ENCODE measurements around the gene NEK1.

The NEK1 gene

DNA sequence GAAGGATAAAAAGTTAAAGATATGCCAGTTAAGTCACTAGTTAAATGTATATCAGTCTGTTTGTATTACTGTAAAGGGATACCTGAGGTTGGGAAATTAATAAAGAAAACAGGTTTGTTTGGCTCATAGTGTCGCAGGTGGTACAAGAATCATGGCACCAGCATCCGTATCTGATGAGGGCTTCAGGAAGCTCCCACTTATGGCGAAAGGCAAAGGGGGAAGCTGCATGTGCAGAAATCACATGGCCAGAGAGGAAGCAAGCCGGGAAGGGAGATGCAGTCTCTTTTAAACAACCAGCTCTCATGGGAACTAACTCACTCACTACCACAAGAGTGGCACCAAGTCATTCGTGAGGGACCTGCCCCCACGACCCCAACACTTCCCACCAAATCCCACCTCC lies 249.8 kb downstream of the NEK1 start:
- no peaks in the 10 kb centered on the region for H3K36me3 Mint-ChIP-seq (ENCODE audit: low read depth)
- H3K4me3 Mint-ChIP-seq = no peak overlapping the region
- no peaks in the 10 kb centered on the region for H3K27me3 Mint-ChIP-seq
- peaks cover 15% of the 10 kb centered on the region for H3K9me3 Mint-ChIP-seq
- intact Hi-C loops (cut with micrococcal nuclease) = no loop called here
- H3K27ac Mint-ChIP-seq = no peak overlapping the region
- peaks cover 7% of the 10 kb centered on the region for H3K4me1 Mint-ChIP-seq (ENCODE audit: low read depth)

DNA sequence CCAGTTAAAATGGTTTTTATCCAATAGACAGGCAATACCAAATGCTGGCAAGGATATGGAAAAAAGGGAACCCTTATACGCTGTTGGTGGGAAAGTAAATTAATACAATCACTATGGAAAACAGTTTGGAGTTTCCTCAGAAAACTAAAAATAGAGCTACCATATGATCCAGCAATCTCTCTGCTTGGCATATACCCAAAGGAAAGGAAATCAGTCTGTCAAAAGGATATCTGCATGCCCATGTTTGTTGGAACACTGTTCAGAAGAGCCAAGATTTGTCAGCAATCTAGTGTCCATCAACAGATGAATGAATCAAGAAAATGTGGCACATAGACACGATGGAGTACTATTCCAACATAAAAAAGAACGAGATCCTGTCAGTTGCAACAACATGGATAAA lies 250.6 kb downstream of the NEK1 start:
- Mint-ChIP-seq H3K9me3 (peaks cover 12% of the 10 kb centered on the region), H3K36me3 (ENCODE audit: low read depth) (no peaks in the 10 kb centered on the region), H3K27ac (no peak overlapping the region), H3K4me3 (no peak overlapping the region), H3K4me1 (ENCODE audit: low read depth) (peaks cover 5% of the 10 kb centered on the region), H3K27me3 (no peaks in the 10 kb centered on the region)
- intact Hi-C loops (cut with micrococcal nuclease) = no loop called here

DNA sequence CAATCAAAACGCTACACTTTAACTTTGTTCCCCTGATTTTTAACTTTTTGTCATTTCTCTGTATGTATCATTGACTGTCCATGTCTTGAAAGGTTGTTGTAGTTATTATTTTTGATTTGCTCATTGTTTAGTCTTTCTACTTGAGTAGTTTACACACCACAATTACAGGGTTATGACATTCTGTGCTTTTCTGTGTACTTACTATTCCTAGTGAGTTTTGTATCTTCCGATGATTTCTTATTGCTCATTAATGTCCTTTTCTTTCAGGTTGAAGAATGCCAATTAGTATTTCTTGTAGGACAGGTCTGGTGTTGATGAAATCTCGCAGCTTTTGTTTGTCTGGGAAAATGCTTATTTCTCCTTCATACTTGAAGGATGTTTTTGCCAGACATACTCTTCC lies 252.4 kb downstream of the NEK1 start:
- no peaks in the 10 kb centered on the region for H3K9me3 Mint-ChIP-seq
- peaks cover 5% of the 10 kb centered on the region for H3K4me1 Mint-ChIP-seq (ENCODE audit: low read depth)
- intact Hi-C loops (cut with micrococcal nuclease) = no loop called here
- no peak overlapping the region for H3K27ac Mint-ChIP-seq
- H3K36me3 Mint-ChIP-seq (ENCODE audit: low read depth) = no peaks in the 10 kb centered on the region
- H3K4me3 Mint-ChIP-seq = no peak overlapping the region
- H3K27me3 Mint-ChIP-seq = no peaks in the 10 kb centered on the region

DNA sequence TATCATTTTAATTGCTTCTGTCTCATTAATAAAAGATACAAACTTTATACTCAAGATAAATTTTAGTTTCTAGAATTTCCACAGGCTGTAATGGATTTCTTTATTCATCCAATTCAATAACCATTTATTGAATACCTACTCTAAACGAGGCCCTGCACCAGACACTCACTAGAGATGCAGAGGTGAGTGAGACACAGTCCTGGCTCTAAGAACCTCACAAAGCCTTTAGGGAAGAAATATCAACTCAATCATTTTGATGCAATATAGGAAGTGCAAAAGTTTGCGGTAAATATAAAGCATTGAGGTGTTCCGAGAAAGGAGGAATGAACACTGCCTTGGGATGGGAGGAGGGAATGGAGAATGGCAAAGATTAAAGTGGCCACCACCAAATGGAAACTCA lies 260.0 kb downstream of the NEK1 start:
- Mint-ChIP-seq H3K4me1 (ENCODE audit: low read depth) (no peaks in the 10 kb centered on the region), H3K27ac (no peak overlapping the region), H3K4me3 (no peak overlapping the region), H3K9me3 (peaks cover 9% of the 10 kb centered on the region), H3K36me3 (ENCODE audit: low read depth) (no peaks in the 10 kb centered on the region), H3K27me3 (no peaks in the 10 kb centered on the region)
- intact Hi-C loops (cut with micrococcal nuclease) = no loop called here

DNA sequence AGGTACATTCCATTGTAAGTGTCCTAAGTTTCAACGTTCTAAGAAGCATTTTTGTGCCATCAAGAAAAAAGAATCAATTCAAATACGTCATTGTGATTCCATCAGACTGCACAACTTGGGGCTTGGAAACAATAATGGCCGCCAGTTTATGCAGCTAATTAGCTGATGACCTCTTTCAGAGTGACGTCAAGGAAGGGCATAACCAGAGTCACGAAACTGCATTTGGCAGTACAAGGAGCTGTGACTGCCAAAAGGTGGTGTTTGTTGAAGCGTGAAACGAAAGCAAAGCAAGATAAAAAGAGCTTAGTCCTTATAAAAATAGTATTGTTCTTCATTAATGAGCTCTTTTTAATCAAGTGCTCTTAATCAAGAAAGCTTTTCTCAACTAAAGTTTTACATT lies 260.5 kb downstream of the NEK1 start:
- Mint-ChIP-seq H3K4me1 (ENCODE audit: low read depth) (no peaks in the 10 kb centered on the region), H3K36me3 (ENCODE audit: low read depth) (no peaks in the 10 kb centered on the region), H3K27ac (no peak overlapping the region), H3K27me3 (no peaks in the 10 kb centered on the region), H3K4me3 (no peak overlapping the region), H3K9me3 (peaks cover 9% of the 10 kb centered on the region)
- intact Hi-C loops (cut with micrococcal nuclease) = no loop called here

DNA sequence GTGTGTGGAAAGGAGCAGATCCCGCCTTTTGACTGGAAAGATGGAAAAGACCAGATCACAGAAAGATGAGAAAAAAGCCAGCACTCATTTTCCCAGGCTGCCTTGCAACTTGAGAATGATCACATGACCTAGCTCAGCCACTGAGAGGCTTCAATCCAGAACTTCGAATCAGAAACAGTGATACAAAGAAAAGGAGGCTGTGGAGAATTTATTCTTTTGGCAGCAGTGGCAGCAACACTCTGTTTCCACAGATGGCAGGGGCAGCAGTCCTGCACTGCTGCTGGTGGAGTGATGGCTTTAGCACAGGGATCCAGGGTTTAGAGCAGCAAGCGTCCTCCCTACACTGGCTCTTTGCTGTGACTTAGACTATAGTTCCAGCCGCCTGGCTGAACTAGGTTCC lies 263.8 kb downstream of the NEK1 start:
- Mint-ChIP-seq H3K27ac (no peak overlapping the region), H3K9me3 (no peaks in the 10 kb centered on the region), H3K27me3 (no peaks in the 10 kb centered on the region), H3K4me3 (no peak overlapping the region), H3K36me3 (ENCODE audit: low read depth) (no peaks in the 10 kb centered on the region), H3K4me1 (ENCODE audit: low read depth) (no peaks in the 10 kb centered on the region)
- intact Hi-C loops (cut with micrococcal nuclease) = no loop called here

DNA sequence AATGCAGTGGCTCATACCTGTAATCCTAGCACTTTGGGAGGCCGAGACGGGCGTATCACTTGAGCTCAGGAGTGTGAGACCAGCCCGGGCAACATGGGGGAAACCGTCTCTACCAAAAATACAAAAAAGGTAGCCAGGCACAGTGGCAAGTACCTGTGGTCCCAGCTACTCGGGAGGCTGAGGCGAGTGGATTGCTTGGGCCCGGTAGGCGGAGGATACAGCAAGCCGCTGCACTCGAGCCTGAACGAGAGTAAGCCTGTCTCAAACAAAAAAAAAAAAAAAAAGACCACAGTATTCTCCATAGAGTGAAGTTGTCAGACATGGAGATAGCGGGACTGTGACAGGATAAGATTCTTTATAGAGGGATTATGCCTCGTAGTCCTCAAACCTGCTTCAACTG lies 265.5 kb downstream of the NEK1 start:
- Mint-ChIP-seq H3K27me3 (no peaks in the 10 kb centered on the region), H3K36me3 (ENCODE audit: low read depth) (no peaks in the 10 kb centered on the region), H3K4me3 (no peak overlapping the region), H3K9me3 (no peaks in the 10 kb centered on the region), H3K27ac (no peak overlapping the region), H3K4me1 (ENCODE audit: low read depth) (no peaks in the 10 kb centered on the region)
- intact Hi-C loops (cut with micrococcal nuclease) = no loop called here

DNA sequence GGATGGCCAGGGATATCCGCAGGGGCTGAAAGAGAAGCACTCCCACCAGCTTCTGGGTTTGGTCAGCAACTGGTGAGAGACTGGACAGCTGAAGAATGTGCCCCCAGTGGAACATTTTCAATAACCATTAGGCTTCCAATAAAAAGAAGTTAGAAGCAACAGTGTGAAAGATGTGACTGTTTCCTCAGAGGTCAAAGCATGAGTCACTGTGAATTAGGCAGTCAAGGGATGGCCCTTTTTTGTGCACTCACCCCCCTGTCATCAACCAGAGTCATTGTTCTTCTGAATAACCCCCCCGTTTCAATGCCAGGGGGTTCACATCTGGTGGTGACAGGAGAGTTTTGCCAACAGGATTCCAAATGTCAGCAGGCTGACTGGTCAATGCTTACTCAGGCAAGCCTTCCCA lies 267.1 kb downstream of the NEK1 start:
- Mint-ChIP-seq H3K27me3 (no peaks in the 10 kb centered on the region), H3K4me3 (no peak overlapping the region), H3K36me3 (ENCODE audit: low read depth) (no peaks in the 10 kb centered on the region), H3K4me1 (ENCODE audit: low read depth) (no peaks in the 10 kb centered on the region), H3K27ac (no peak overlapping the region), H3K9me3 (no peaks in the 10 kb centered on the region)
- intact Hi-C loops (cut with micrococcal nuclease) = no loop called here
